ENCODE results near the gene ZPR1. TPM values are rescaled to one million over a fixed set of nuclear protein-coding genes. Genes with fewer than 3 reads are reported as not detected.

Gene ZPR1
- total RNA-seq, 5 donors from 2014 or later (not counting 1 experiment from before 2014, with no cell fraction given), result 57.8 to 113 (median 62.2) TPM

- 100% methylated on average over 3 of the region's 5 CpGs for WGBS (ENCODE audit: insufficient coverage)
- no peaks in the 10 kb centered on the region for H3K27me3 Mint-ChIP-seq
- CTCF ChIA-PET, result interaction anchor here in 1 of 2 donors (1.9 kb wide), 1 partner anchor 24 kb away, joined by 4 read pairs; no protein-coding TSS in a partner anchor
Measured at GRCh38 chr11:116813781-116814471, 26.1 kb upstream of the ZPR1 start.

DNA sequence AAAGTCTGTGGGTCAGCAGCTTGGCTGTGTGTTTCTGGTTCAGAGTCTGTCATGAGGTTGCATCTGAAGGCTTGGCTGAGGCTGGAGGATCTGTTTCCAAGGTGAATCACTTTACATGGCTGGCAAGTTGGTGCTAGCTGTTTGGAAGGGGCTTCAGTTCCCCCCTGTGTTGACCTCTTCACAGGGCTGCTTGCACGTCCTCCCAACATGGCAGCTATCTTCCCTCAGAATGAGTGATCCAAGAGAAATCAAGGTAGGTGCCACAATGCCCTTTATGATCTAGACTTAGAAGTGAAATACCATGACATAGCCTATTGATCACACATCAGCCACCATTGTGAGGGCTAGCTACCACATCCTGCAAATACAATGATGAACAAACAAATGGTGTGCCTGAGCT, 25.3 kb upstream of the ZPR1 start:
- ATAC-seq (replicated peaks in 1 of 4) (no peak), DNase-seq (no peak)
- Histone ChIP-seq H3K27me3 (replicated peaks in 1 of 2; ENCODE audit: control insufficient read depth in 2 of 2, extremely low read depth in 1 of 2, insufficient read depth in 2 of 2, low read length in 1 of 2) (no peaks in the 10 kb centered on the region), H3K4me1 (ENCODE audit: control insufficient read depth in 1 of 2, extremely low read depth in 1 of 2, insufficient read depth in 2 of 2, low read length in 2 of 2) (no peaks in the 10 kb centered on the region), H3K36me3 (ENCODE audit: control insufficient read depth in 2 of 2, extremely low read depth in 1 of 2, insufficient read depth in 1 of 2, low read length in 1 of 2) (no peaks in the 10 kb centered on the region), H3K9me3 (no peaks in the 10 kb centered on the region), H3K27ac (ENCODE audit: low read length) (no peak overlapping the region), H3K4me3 (ENCODE audit: control insufficient read depth in 1 of 2, extremely low read depth in 1 of 2, low read length in 1 of 2) (no peak overlapping the region)
- H3K4me1 Mint-ChIP-seq, result no peaks in the 10 kb centered on the region
- no peak overlapping the region for H3K27ac Mint-ChIP-seq
- ChIA-PET POLR2A (interaction anchor here in 1 of 2 donors (0.6 kb wide), 1 partner anchor 32 kb away, joined by 3 read pairs; no protein-coding TSS in a partner anchor), CTCF (interaction anchor here in 1 of 2 donors (1.9 kb wide), 1 partner anchor 23 kb away, joined by 4 read pairs; no protein-coding TSS in a partner anchor)
- no peak overlapping the region for H3K4me3 Mint-ChIP-seq
- WGBS (ENCODE audit: insufficient coverage), result no CpG with 5 or more reads among the region's 1 CpG
- H3K9me3 Mint-ChIP-seq, result no peaks in the 10 kb centered on the region
- H3K27me3 Mint-ChIP-seq, result no peaks in the 10 kb centered on the region
- H3K36me3 Mint-ChIP-seq, result no peaks in the 10 kb centered on the region

More at GRCh38 chr11:116813781-116814471, 26.1 kb upstream of the ZPR1 start:
- Histone ChIP-seq H3K27ac (ENCODE audit: low read length) (no peak overlapping the region), H3K36me3 (ENCODE audit: control insufficient read depth in 2 of 2, extremely low read depth in 1 of 2, insufficient read depth in 1 of 2, low read length in 1 of 2) (no peaks in the 10 kb centered on the region), H3K4me1 (ENCODE audit: control insufficient read depth in 1 of 2, extremely low read depth in 1 of 2, insufficient read depth in 2 of 2, low read length in 2 of 2) (no peaks in the 10 kb centered on the region), H3K4me3 (ENCODE audit: control insufficient read depth in 1 of 2, extremely low read depth in 1 of 2, low read length in 1 of 2) (no peak overlapping the region), H3K27me3 (replicated peaks in 1 of 2; ENCODE audit: control insufficient read depth in 2 of 2, extremely low read depth in 1 of 2, insufficient read depth in 2 of 2, low read length in 1 of 2) (no peaks in the 10 kb centered on the region), H3K9me3 (no peaks in the 10 kb centered on the region)
- no peak for DNase-seq
- Mint-ChIP-seq H3K9me3 (no peaks in the 10 kb centered on the region), H3K27ac (no peak overlapping the region), H3K4me3 (no peak overlapping the region), H3K36me3 (no peaks in the 10 kb centered on the region), H3K4me1 (no peaks in the 10 kb centered on the region)
- POLR2A ChIA-PET, result interaction anchor here in 1 of 2 donors (0.6 kb wide), 1 partner anchor 14 kb away, joined by 5 read pairs; no protein-coding TSS in a partner anchor
- no peak for ATAC-seq (replicated peaks in 1 of 4)

GRCh38 chr11:116812109-116812508, 24.3 kb upstream of the ZPR1 start:
- no CpG with 5 or more reads among the region's 4 CpGs for WGBS (ENCODE audit: insufficient coverage)
- H3K27ac Mint-ChIP-seq, result no peak overlapping the region
- Histone ChIP-seq H3K4me3 (ENCODE audit: control insufficient read depth in 1 of 2, extremely low read depth in 1 of 2, low read length in 1 of 2) (no peak overlapping the region), H3K27me3 (replicated peaks in 1 of 2; ENCODE audit: control insufficient read depth in 2 of 2, extremely low read depth in 1 of 2, insufficient read depth in 2 of 2, low read length in 1 of 2) (no peaks in the 10 kb centered on the region), H3K36me3 (ENCODE audit: control insufficient read depth in 2 of 2, extremely low read depth in 1 of 2, insufficient read depth in 1 of 2, low read length in 1 of 2) (no peaks in the 10 kb centered on the region), H3K4me1 (ENCODE audit: control insufficient read depth in 1 of 2, extremely low read depth in 1 of 2, insufficient read depth in 2 of 2, low read length in 2 of 2) (no peaks in the 10 kb centered on the region), H3K9me3 (no peaks in the 10 kb centered on the region), H3K27ac (ENCODE audit: low read length) (no peak overlapping the region)
- no peaks in the 10 kb centered on the region for H3K4me1 Mint-ChIP-seq
- no peak overlapping the region for H3K4me3 Mint-ChIP-seq
- H3K27me3 Mint-ChIP-seq, result no peaks in the 10 kb centered on the region
- POLR2A ChIA-PET, result interaction anchor here in 1 of 2 donors (0.7 kb wide), 1 partner anchor 258 kb away, joined by 3 read pairs; no protein-coding TSS in a partner anchor
- ATAC-seq (replicated peaks in 1 of 4), result no peak
- DNase-seq, result no peak
- CTCF ChIA-PET, result interaction anchor here in 1 of 2 donors (0.6 to 1.9 kb wide), 2 partner anchors 22 to 172 kb away, joined by 4 to 6 read pairs; no protein-coding TSS in a partner anchor
- H3K9me3 Mint-ChIP-seq, result no peaks in the 10 kb centered on the region
- no peaks in the 10 kb centered on the region for H3K36me3 Mint-ChIP-seq

DNA sequence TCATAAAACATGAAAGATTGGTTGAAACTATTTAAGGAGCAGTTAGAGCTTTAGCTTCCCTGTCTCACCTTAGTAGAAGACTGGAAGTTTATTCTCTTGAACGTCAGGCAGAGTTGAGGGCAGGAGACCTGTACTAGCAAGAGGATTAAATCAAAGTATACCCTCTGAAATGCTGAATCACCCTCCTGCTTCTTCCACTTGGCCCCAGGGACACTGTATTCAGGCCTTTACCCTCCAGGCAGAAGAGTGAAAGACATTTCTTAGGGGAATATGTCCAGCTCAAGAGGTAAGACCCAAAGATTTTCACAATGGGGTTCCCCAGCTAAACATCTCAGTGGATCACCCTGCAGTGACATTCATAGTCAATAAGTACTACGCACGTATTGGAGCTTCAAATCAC, 23.4 kb upstream of the ZPR1 start:
- Mint-ChIP-seq H3K27me3 (no peaks in the 10 kb centered on the region), H3K36me3 (no peaks in the 10 kb centered on the region), H3K9me3 (no peaks in the 10 kb centered on the region), H3K4me1 (no peaks in the 10 kb centered on the region), H3K4me3 (no peak overlapping the region), H3K27ac (no peak overlapping the region)
- POLR2A ChIA-PET, result no interaction called here
- no peaks in the 10 kb centered on the region for H3K36me3 ChIP-seq (ENCODE audit: control insufficient read depth in 2 of 2, extremely low read depth in 1 of 2, insufficient read depth in 1 of 2, low read length in 1 of 2)
- no peaks in the 10 kb centered on the region for H3K4me1 ChIP-seq (ENCODE audit: control insufficient read depth in 1 of 2, extremely low read depth in 1 of 2, insufficient read depth in 2 of 2, low read length in 2 of 2)
- no CpG with 5 or more reads among the region's 3 CpGs for WGBS (ENCODE audit: insufficient coverage)
- H3K9me3 ChIP-seq, result no peaks in the 10 kb centered on the region
- ATAC-seq (replicated peaks in 1 of 4) (no peak), DNase-seq (no peak)
- no peak overlapping the region for H3K27ac ChIP-seq (ENCODE audit: low read length)
- CTCF ChIA-PET, result interaction anchor here in 1 of 2 donors (0.7 kb wide), 1 partner anchor 28 kb away, joined by 7 read pairs; no protein-coding TSS in a partner anchor
- H3K27me3 ChIP-seq (replicated peaks in 1 of 2; ENCODE audit: control insufficient read depth in 2 of 2, extremely low read depth in 1 of 2, insufficient read depth in 2 of 2, low read length in 1 of 2), result no peaks in the 10 kb centered on the region
- no peak overlapping the region for H3K4me3 ChIP-seq (ENCODE audit: control insufficient read depth in 1 of 2, extremely low read depth in 1 of 2, low read length in 1 of 2)

GRCh38 chr11:116808262-116809175, 20.7 kb upstream of the ZPR1 start:
- H3K4me3 ChIP-seq (ENCODE audit: control insufficient read depth in 1 of 2, extremely low read depth in 1 of 2, low read length in 1 of 2), result no peak overlapping the region
- 88% methylated on average over 5 of the region's 14 CpGs for WGBS (ENCODE audit: insufficient coverage)
- POLR2A ChIA-PET, result interaction anchor here (0.6 kb wide), 2 partner anchors 18 to 48 kb away, joined by 4 to 5 read pairs; no protein-coding TSS in a partner anchor
- Mint-ChIP-seq H3K4me3 (no peak overlapping the region), H3K36me3 (no peaks in the 10 kb centered on the region), H3K9me3 (no peaks in the 10 kb centered on the region), H3K27ac (no peak overlapping the region), H3K27me3 (no peaks in the 10 kb centered on the region), H3K4me1 (no peaks in the 10 kb centered on the region)
- H3K9me3 ChIP-seq, result no peaks in the 10 kb centered on the region
- no peak for ATAC-seq (replicated peaks in 1 of 4)
- no peak overlapping the region for H3K27ac ChIP-seq (ENCODE audit: low read length)
- DNase-seq, result no peak
- no peaks in the 10 kb centered on the region for H3K27me3 ChIP-seq (replicated peaks in 1 of 2; ENCODE audit: control insufficient read depth in 2 of 2, extremely low read depth in 1 of 2, insufficient read depth in 2 of 2, low read length in 1 of 2)
- CTCF ChIA-PET, result no interaction called here
- H3K4me1 ChIP-seq (ENCODE audit: control insufficient read depth in 1 of 2, extremely low read depth in 1 of 2, insufficient read depth in 2 of 2, low read length in 2 of 2), result no peaks in the 10 kb centered on the region
- no peaks in the 10 kb centered on the region for H3K36me3 ChIP-seq (ENCODE audit: control insufficient read depth in 2 of 2, extremely low read depth in 1 of 2, insufficient read depth in 1 of 2, low read length in 1 of 2)

DNA sequence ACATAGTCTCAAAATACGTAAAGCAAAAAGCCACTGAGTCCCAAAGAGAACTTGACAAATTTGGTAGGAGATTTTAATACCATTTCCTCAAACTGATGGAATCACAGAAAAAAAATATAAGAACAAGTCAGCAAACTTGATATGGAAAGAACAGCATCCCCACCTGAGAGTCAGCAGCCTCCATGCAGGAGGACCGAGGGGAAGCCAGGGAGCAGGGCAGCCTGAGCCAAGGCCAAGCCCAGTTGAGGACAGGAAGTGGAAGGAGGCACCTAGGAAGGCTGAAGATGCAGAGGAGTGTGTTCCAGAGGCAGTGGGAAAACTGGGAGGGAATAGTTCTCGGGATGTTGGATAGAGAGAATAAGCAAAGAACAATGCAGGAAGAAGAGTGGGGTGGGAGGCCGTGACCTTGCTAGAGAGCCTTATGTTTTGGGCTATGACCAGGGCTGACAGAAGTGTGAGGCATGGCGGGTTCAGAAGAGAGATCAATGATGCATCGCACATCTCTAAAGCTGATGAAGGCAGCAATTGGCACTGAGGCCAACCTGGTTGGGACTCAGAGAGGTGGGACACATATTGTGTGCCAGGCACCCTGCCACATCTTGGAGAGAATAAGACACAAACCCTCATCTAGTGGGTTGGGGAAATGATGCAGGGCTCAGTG, 19.9 kb upstream of the ZPR1 start:
- Histone ChIP-seq H3K36me3 (ENCODE audit: control insufficient read depth in 2 of 2, extremely low read depth in 1 of 2, insufficient read depth in 1 of 2, low read length in 1 of 2) (no peaks in the 10 kb centered on the region), H3K27ac (ENCODE audit: low read length) (no peak overlapping the region), H3K9me3 (no peaks in the 10 kb centered on the region), H3K27me3 (replicated peaks in 1 of 2; ENCODE audit: control insufficient read depth in 2 of 2, extremely low read depth in 1 of 2, insufficient read depth in 2 of 2, low read length in 1 of 2) (no peaks in the 10 kb centered on the region), H3K4me1 (ENCODE audit: control insufficient read depth in 1 of 2, extremely low read depth in 1 of 2, insufficient read depth in 2 of 2, low read length in 2 of 2) (no peaks in the 10 kb centered on the region), H3K4me3 (ENCODE audit: control insufficient read depth in 1 of 2, extremely low read depth in 1 of 2, low read length in 1 of 2) (no peak overlapping the region)
- ATAC-seq (replicated peaks in 1 of 4), result no peak
- ChIA-PET POLR2A (interaction anchor here (0.6 kb wide), 2 partner anchors 19 to 48 kb away, joined by 4 to 5 read pairs; no protein-coding TSS in a partner anchor), CTCF (no interaction called here)
- no peaks in the 10 kb centered on the region for H3K4me1 Mint-ChIP-seq
- H3K9me3 Mint-ChIP-seq, result no peaks in the 10 kb centered on the region
- H3K36me3 Mint-ChIP-seq, result no peaks in the 10 kb centered on the region
- 95% methylated on average over 4 of the region's 6 CpGs for WGBS (ENCODE audit: insufficient coverage)
- H3K27me3 Mint-ChIP-seq, result peaks cover 0 to 2% of the 10 kb centered on the region in 2 donors
- no peak overlapping the region for H3K27ac Mint-ChIP-seq
- H3K4me3 Mint-ChIP-seq, result no peak overlapping the region
- no peak for DNase-seq
